Measurements from ENCODE around the gene D2HGDH. TPM values are rescaled to one million over a fixed set of nuclear protein-coding genes. Genes with fewer than 3 reads are reported as not detected.
"Not testable (repeated sequence)": the region's sequence is repeated elsewhere in the genome, so short reads cannot be mapped to it uniquely, and the experiment has no call there.

The D2HGDH gene
- total RNA-seq, 2 donors from 2014 or later: 24.0 to 25.8 TPM

DNA sequence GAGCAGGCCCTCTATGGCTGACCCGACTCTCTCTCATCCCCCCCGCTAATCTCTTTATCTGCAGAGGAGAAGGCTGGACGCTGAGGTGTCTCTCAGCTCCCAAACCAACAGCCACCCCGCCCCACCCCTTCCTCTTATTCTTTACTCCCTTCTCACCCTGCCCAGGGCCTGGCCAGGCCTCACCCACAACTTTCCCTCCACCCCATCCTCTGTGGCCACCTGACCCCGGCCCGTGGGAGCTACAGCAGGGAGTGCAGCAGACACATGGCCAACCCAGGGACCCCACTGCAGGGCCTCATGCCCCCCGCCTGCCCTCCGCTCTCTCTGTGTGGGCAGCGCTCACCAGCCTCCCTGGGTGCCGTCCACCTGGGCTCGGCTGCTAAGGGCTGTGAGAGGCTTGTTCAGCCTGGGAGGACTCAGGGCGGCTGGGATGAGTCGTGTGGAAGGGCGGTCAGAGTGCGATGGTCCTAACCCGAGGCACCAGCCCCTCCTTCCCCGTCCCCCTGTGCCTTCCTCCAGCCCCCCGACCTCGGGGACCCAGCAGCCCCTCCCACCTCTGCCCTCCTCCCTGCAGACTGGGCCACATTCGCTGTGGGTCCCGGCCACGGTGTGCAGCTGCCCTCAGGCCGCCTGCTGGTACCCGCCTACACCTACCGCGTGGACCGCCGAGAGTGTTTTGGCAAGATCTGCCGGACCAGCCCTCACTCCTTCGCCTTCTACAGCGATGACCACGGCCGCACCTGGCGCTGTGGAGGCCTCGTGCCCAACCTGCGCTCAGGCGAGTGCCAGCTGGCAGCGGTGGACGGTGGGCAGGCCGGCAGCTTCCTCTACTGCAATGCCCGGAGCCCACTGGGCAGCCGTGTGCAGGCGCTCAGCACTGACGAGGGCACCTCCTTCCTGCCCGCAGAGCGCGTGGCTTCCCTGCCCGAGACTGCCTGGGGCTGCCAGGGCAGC lies 81.3 kb downstream of the D2HGDH start:
- H3K36me3 Mint-ChIP-seq (ENCODE audit: insufficient read depth in 2 of 2): no peaks in the 10 kb centered on the region
- no peak overlapping the region for H3K4me3 Mint-ChIP-seq
- no peaks in the 10 kb centered on the region for H3K9me3 Mint-ChIP-seq
- ATAC-seq (replicated peaks in 1 of 2): no peak
- DNase-seq: no peak
- peaks cover 6% of the 10 kb centered on the region for H3K27me3 Mint-ChIP-seq (ENCODE audit: low read depth)
- peaks cover 5% of the 10 kb centered on the region for H3K4me1 Mint-ChIP-seq (ENCODE audit: low read depth)
- no peak overlapping the region for H3K27ac Mint-ChIP-seq

DNA sequence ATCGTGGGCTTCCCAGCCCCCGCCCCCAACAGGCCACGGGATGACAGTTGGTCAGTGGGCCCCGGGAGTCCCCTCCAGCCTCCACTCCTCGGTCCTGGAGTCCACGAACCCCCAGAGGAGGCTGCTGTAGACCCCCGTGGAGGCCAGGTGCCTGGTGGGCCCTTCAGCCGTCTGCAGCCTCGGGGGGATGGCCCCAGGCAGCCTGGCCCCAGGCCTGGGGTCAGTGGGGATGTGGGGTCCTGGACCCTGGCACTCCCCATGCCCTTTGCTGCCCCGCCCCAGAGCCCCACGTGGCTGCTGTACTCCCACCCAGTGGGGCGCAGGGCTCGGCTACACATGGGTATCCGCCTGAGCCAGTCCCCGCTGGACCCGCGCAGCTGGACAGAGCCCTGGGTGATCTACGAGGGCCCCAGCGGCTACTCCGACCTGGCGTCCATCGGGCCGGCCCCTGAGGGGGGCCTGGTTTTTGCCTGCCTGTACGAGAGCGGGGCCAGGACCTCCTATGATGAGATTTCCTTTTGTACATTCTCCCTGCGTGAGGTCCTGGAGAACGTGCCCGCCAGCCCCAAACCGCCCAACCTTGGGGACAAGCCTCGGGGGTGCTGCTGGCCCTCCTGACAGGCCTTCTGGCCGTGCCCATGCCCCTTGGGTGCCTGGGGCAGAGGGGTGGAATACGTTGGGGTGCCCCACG lies 82.1 kb downstream of the D2HGDH start:
- Mint-ChIP-seq H3K27me3 (ENCODE audit: low read depth) (peaks cover 6% of the 10 kb centered on the region), H3K36me3 (ENCODE audit: insufficient read depth in 2 of 2) (no peaks in the 10 kb centered on the region), H3K4me1 (ENCODE audit: low read depth) (peaks cover 10% of the 10 kb centered on the region), H3K27ac (no peak overlapping the region), H3K4me3 (no peak overlapping the region), H3K9me3 (no peaks in the 10 kb centered on the region)
- ATAC-seq (replicated peaks in 1 of 2): no peak
- DNase-seq: no peak

DNA sequence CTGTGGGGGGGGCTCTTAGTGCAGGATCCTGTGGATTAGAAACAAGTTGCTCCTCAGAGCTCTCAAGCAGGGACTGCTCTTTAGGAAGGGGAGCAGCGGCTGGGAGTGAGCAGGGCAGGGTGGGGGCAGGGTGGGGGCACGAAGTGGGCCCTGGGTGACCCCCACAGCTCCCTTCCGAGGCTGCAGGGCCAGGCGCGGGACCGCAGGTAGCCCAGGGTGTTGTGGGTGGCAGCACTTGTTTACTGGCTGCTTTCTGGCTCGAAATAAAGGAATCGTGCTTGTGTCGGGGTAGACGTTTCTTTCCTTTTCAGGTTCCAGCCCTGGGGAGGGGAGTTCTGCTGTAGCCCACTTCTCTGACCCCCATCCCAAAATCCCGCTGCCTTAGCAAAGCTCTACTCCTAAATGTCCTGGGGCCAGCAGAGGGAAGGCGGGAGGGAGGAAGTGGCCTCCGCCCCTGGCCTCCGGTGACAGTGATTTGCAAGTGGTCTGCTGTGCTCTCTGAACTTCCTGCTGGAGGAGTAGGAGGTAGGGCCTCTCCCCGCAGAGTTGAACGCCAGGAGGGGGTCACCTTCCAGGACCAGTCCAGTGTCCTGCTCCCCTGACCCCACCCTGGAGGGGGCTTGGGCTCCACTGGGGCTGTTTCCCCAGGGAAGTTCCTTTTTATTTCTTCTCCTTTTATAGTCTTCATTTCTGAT lies 82.8 kb downstream of the D2HGDH start:
- ATAC-seq (replicated peaks in 1 of 2): no peak
- Mint-ChIP-seq H3K27ac (no peak overlapping the region), H3K4me1 (ENCODE audit: low read depth) (peaks cover 12% of the 10 kb centered on the region), H3K27me3 (ENCODE audit: low read depth) (peaks cover 6% of the 10 kb centered on the region), H3K9me3 (no peaks in the 10 kb centered on the region), H3K4me3 (no peak overlapping the region), H3K36me3 (ENCODE audit: insufficient read depth in 2 of 2) (no peaks in the 10 kb centered on the region)
- DNase-seq: no peak

DNA sequence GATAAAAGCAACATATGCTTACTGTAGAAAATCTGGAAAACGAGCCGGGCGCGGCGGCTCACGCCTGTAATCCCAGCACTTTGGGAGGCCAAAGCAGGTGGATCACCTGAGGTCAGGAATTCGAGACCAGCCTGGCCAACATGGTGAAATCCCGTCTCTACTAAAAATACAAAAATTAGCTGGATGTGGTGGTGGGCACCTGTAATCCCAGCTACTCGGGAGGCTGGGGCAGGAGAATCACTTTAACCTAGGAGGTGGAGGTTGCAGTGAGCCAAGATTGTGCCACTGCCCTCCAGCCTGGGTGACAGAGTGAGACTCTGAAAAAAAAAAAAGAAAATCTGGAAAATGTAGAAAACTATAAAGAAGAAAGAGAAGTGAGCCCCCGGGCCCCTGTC lies 83.4 kb downstream of the D2HGDH start:
- not testable (repeated sequence) for DNase-seq; H3K36me3 Mint-ChIP-seq (ENCODE audit: insufficient read depth in 2 of 2); H3K4me3 Mint-ChIP-seq; H3K9me3 Mint-ChIP-seq; H3K27ac Mint-ChIP-seq; ATAC-seq (replicated peaks in 1 of 2)
- peaks cover 18% of the 10 kb centered on the region for H3K4me1 Mint-ChIP-seq (ENCODE audit: low read depth)
- H3K27me3 Mint-ChIP-seq (ENCODE audit: low read depth): peaks cover 11% of the 10 kb centered on the region

Other genes starting within 250 kb of the D2HGDH start
- gene STK25, start 226.0 kb upstream of the D2HGDH start, total RNA-seq: 10 to 100 TPM; 81.6 to 83.5 TPM
- under 1 TPM in 1 of 2 donors, not detected in 1; 0.10 TPM for gene BOK, start 175.9 kb upstream of the D2HGDH start, total RNA-seq
- gene THAP4, start 97.5 kb upstream of the D2HGDH start, total RNA-seq: 10 to 100 TPM; 41.8 to 50.9 TPM
- 100 to 1,000 TPM in 1 of 2 donors, 10 to 100 TPM in 1; 97.9 to 109 TPM for gene ATG4B, start 96.9 kb upstream of the D2HGDH start, total RNA-seq
- 10 to 100 TPM; 64.6 to 97.5 TPM for gene DTYMK, start 47.8 kb upstream of the D2HGDH start, total RNA-seq
- gene ING5, start 32.6 kb upstream of the D2HGDH start, total RNA-seq: 10 to 100 TPM; 39.9 to 42.6 TPM
- gene GAL3ST2, start 42.2 kb downstream of the D2HGDH start, total RNA-seq: under 1 TPM; 0.53 to 0.82 TPM
- gene NEU4, start 74.6 kb downstream of the D2HGDH start, total RNA-seq: 1 to 10 TPM in 1 of 2 donors, under 1 TPM in 1; 0.37 to 1.4 TPM
- gene PDCD1, start 124.3 kb downstream of the D2HGDH start, total RNA-seq: 10 to 100 TPM; 15.7 to 23.0 TPM
- gene RTP5, start 135.1 kb downstream of the D2HGDH start, total RNA-seq: under 1 TPM; 0.12 to 0.56 TPM

Data from activated T-cell treated with anti-CD3 and anti-CD28 coated beads, Interleukin-2, amount 50 U/mL, for 72 hours (primary cell).